PC-3 (cell line): ENCODE data around the gene TRIOBP. TPM values are rescaled to one million over a fixed set of nuclear protein-coding genes. Genes with fewer than 3 reads are reported as not detected.
"Not testable (repeated sequence)": the region's sequence is repeated elsewhere in the genome, so short reads cannot be mapped to it uniquely, and the experiment has no call there.

Source experiments
- ATAC-seq: fragments of 200-7000 bp; cut with Tn5 transposase; 2 replicates; pipeline ENCODE4 v1.9.1; 2020; ENCODE audit warnings: mild to moderate bottlenecking, moderate library complexity
- BruUV-seq: library from RNA; stranded (reverse); fragments of 400-500 nt; replicated peaks from 2 replicates; lab custom pipeline; 2021; lab: Mats Ljungman, UMichigan
- CTCF ChIA-PET: fragments of 300-600 bp; sonication (Branson Sonifier 250); formaldehyde crosslinking; loops from one replicate; lab custom pipeline; 2022; ENCODE audit warnings: antibody characterized with exemption; lab: Charles Lee
- POLR2A ChIA-PET: fragments of 300-600 bp; sonication (Branson Sonifier 250); formaldehyde crosslinking; loops from one replicate; lab custom pipeline; 2022; ENCODE audit warnings: antibody characterized with exemption; ENCODE audit not compliant: unreplicated experiment; lab: Charles Lee
- DNase-seq: peaks from one replicate; pipeline ENCODE4 v3.0.0-alpha.2; 2015
- H2AFZ ChIP-seq: fragments of 300-600 bp; sonication (generic); 2 replicates; pipeline ENCODE4 v1.6.0; 2016; ENCODE audit warnings: antibody characterized with exemption, low read length
- H3F3A ChIP-seq: fragments of 300-600 bp; sonication (generic); one replicate; pipeline ENCODE4 v1.6.0; 2017; ENCODE audit warnings: antibody characterized with exemption, low read length, control low read depth, mild to moderate bottlenecking; ENCODE audit not compliant: unreplicated experiment
- H3K27ac ChIP-seq: fragments of 300-600 bp; sonication (generic); 2 replicates; pipeline ENCODE4 v1.5.1; 2016; ENCODE audit warnings: mild to moderate bottlenecking, low read length
- H3K27me3 ChIP-seq: fragments of 300-600 bp; sonication (generic); 2 replicates; pipeline ENCODE4 v1.6.1; 2016; ENCODE audit warnings: low read length, mixed read lengths
- H3K36me3 ChIP-seq: fragments of 300-600 bp; sonication (generic); 2 replicates; pipeline ENCODE4 v1.6.1; 2016; ENCODE audit warnings: low read depth, mixed run types, low read length, mixed read lengths
- H3K4me1 ChIP-seq: fragments of 300-600 bp; sonication (generic); 2 replicates; pipeline ENCODE4 v1.5.1; 2016; ENCODE audit warnings: low read length; ENCODE audit not compliant: insufficient read depth
- H3K4me2 ChIP-seq: fragments of 300-600 bp; sonication (generic); 2 replicates; pipeline ENCODE4 v1.6.0; 2016; ENCODE audit warnings: low read length
- H3K4me3 ChIP-seq: fragments of 300-600 bp; sonication (generic); 2 replicates; pipeline ENCODE4 v1.5.1; 2016; ENCODE audit warnings: mild to moderate bottlenecking, low read length, mixed read lengths
- H3K79me2 ChIP-seq: fragments of 300-600 bp; sonication (generic); 2 replicates; pipeline ENCODE4 v1.6.1; 2017; ENCODE audit warnings: low read length, mixed read lengths
- H3K9ac ChIP-seq: fragments of 300-600 bp; sonication (generic); 2 replicates; pipeline ENCODE4 v1.6.0; 2016; ENCODE audit warnings: mild to moderate bottlenecking, low read length
- H3K9me2 ChIP-seq: fragments of 300-600 bp; sonication (generic); replicated peaks from 2 replicates; pipeline ENCODE4 v1.6.1; 2016; ENCODE audit warnings: mixed run types, low read length, mixed read lengths
- H3K9me3 ChIP-seq: fragments of 300-600 bp; sonication (generic); 2 replicates; pipeline ENCODE4 v1.6.1; 2016; ENCODE audit warnings: low read length, mixed read lengths
- H4K20me1 ChIP-seq: fragments of 300-600 bp; sonication (generic); 2 replicates; pipeline ENCODE4 v1.6.1; 2016; ENCODE audit warnings: low read length, mixed read lengths
- EZH2 ChIP-seq: fragments of 300-600 bp; sonication (generic); IDR thresholded peaks from one replicate; pipeline ENCODE4 v1.6.1; 2017; ENCODE audit warnings: antibody characterized with exemption, mild to moderate bottlenecking, low read length; ENCODE audit not compliant: unreplicated experiment
- EZH2phosphoT487 ChIP-seq: fragments of 300-600 bp; sonication (generic); IDR thresholded peaks from 2 replicates; pipeline ENCODE4 v1.6.1; 2018; ENCODE audit warnings: mild to moderate bottlenecking, antibody characterized with exemption, low read length, borderline replicate concordance
- intact Hi-C: fragments of 100-400 bp; cut with micrococcal nuclease; formaldehyde crosslinking; loops from 2 replicates; pipeline ENCODE4 v1.9.0; 2023
- total RNA-seq: library from RNA; depleted of rRNA; stranded (reverse); fragments of >200 nt; gene quantifications from 2 replicates; pipeline ENCODE4 v1.2.3, GENCODE V29; 2014
- TF ChIP-seq, protein P1 (sequence below): fragments of 300-600 bp; sonication (generic); conservative IDR thresholded peaks from 2 replicates; pipeline ENCODE4 v1.5.1; 2017; ENCODE audit warnings: antibody characterized with exemption, low read depth, mild to moderate bottlenecking, low read length

TRIOBP gene
- total RNA-seq, 1 experiment from 2014 or later, result 64.5 TPM

DNA sequence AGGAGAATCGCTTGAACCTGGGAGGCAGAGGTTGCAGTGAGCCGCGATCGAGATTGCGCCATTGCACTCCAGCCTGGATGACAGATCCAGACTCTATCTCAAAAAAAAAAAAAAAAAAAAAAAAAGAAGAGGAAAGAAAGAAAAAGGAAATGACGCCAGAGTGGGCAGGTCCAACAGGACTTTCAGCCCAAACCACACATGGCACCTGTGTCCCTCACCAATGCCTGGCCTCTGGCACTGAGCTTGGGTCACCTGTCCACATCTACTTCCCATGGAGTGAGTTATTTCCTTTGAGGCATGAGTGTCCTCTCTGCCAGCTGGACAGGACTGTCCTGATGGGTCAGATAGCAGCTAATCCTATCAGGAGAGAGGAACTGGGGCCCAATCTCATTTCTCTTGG lies 95.6 kb downstream of the TRIOBP start:
- POLR2A ChIA-PET, result no interaction called here
- no peaks in the 10 kb centered on the region for H3K27me3 ChIP-seq
- no peak for ATAC-seq
- no peak overlapping the region for H3K4me2 ChIP-seq
- H3K9me3 ChIP-seq, result no peaks in the 10 kb centered on the region
- peaks cover 5% of the 10 kb centered on the region; the same call in 1 of the 2 replicates for H3K4me1 ChIP-seq
- CTCF ChIA-PET, result no interaction called here
- intact Hi-C loops, result no loop called here
- no peak overlapping the region for H2AFZ ChIP-seq
- no peaks in the 10 kb centered on the region for H4K20me1 ChIP-seq
- H3K36me3 ChIP-seq, result no peaks in the 10 kb centered on the region
- no TSS peak for BruUV-seq
- no peak for DNase-seq
- H3F3A ChIP-seq, result no peaks in the 10 kb centered on the region
- no peak overlapping the region for H3K27ac ChIP-seq
- no peak overlapping the region for H3K4me3 ChIP-seq
- no peak for TF ChIP-seq EZH2phosphoT487
- TF ChIP-seq EZH2, result no peak
- TF ChIP-seq, protein P1, sequence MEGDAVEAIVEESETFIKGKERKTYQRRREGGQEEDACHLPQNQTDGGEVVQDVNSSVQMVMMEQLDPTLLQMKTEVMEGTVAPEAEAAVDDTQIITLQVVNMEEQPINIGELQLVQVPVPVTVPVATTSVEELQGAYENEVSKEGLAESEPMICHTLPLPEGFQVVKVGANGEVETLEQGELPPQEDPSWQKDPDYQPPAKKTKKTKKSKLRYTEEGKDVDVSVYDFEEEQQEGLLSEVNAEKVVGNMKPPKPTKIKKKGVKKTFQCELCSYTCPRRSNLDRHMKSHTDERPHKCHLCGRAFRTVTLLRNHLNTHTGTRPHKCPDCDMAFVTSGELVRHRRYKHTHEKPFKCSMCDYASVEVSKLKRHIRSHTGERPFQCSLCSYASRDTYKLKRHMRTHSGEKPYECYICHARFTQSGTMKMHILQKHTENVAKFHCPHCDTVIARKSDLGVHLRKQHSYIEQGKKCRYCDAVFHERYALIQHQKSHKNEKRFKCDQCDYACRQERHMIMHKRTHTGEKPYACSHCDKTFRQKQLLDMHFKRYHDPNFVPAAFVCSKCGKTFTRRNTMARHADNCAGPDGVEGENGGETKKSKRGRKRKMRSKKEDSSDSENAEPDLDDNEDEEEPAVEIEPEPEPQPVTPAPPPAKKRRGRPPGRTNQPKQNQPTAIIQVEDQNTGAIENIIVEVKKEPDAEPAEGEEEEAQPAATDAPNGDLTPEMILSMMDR, result no peak
- no peaks in the 10 kb centered on the region for H3K79me2 ChIP-seq
- no peak overlapping the region for H3K9ac ChIP-seq
- no peaks in the 10 kb centered on the region for H3K9me2 ChIP-seq

DNA sequence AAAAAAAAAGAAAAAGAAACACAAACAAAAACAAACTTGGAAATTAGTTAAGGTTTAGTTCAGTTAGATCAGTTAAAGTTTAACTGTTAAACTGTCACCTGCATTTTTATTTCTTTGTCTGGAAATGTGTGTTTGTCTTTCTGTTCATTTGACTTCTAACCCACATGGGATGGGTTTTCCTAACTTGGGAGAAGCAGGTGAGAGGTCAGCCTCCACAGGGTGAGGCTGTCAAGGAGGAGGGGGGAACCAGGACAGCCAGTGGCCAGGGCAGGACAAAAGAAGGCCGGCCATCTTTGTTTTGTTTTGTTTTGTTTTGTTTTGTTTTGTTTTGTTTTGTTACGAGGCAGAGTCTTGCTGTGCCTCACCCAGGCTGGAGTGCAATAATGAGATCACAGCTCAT lies 97.5 kb downstream of the TRIOBP start:
- no peak overlapping the region for H3K27ac ChIP-seq
- POLR2A ChIA-PET, result no interaction called here

DNA sequence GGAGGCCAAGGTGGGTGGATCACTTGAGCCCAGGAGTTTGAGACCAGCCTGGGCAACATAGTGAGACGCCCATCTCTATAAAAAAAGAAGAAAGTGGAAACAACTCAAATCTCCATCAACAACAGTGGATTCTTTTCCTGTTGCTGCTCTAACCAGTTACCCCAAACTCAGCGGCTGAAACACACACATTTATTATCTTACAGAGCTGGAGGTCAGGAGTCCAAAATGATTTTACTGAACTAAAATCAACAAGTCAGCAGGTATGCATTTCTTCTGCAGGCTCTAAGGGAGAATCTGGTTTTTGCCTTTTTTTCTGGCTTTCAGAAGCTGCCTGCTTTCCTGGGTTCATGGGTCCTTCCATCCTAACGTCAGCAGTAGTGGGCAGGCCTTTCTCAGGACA lies 99.2 kb downstream of the TRIOBP start:
- intact Hi-C loops, result no loop called here
- CTCF ChIA-PET, result no interaction called here

More for the DNA sequence above, 97.5 kb downstream of the TRIOBP start:
- Histone ChIP-seq H2AFZ (no peak overlapping the region), H3K36me3 (no peaks in the 10 kb centered on the region), H3K79me2 (no peaks in the 10 kb centered on the region), H3K4me3 (no peak overlapping the region), H3K9ac (no peak overlapping the region), H3K9me3 (no peaks in the 10 kb centered on the region), H3K4me1 (peaks cover 5% of the 10 kb centered on the region; the same call in 1 of the 2 replicates), H4K20me1 (no peaks in the 10 kb centered on the region), H3K9me2 (no peaks in the 10 kb centered on the region), H3K27me3 (no peaks in the 10 kb centered on the region), H3K4me2 (no peak overlapping the region), H3F3A (no peaks in the 10 kb centered on the region)
- no peak for ATAC-seq
- intact Hi-C loops, result no loop called here
- no TSS peak for BruUV-seq
- CTCF ChIA-PET, result no interaction called here
- DNase-seq, result no peak
- TF ChIP-seq EZH2phosphoT487, result no peak
- TF ChIP-seq EZH2, result no peak
- TF ChIP-seq, protein P1, result no peak

DNA sequence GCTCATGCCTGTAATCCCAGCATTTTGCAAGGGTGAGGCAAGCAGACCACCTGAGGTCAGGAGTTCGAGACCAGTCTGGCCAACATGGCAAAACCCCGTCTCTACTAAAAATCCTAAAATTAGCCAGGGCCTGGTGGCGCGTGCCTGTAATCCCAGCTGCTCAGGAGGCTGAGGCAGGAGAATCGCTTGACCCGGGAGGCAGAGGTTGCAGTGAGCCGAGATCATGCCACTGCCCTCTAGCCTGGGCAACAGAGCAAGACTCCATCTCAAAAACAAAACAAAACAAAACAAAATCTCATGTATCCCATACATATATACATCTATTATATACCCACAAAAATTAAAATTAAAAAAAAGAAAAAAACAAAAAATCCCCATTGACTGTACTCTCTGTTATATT lies 100.4 kb downstream of the TRIOBP start:
- H3K4me2 ChIP-seq, H3K9me3 ChIP-seq, H3K4me3 ChIP-seq, H2AFZ ChIP-seq, ATAC-seq, H3K79me2 ChIP-seq, H3K27ac ChIP-seq, H3K4me1 ChIP-seq, H3K9ac ChIP-seq, BruUV-seq, CTCF ChIA-PET, H3K36me3 ChIP-seq, H3K27me3 ChIP-seq, H4K20me1 ChIP-seq, DNase-seq, POLR2A ChIA-PET, H3K9me2 ChIP-seq, H3F3A ChIP-seq, intact Hi-C loops: not testable (repeated sequence)

More for the DNA sequence above, 99.2 kb downstream of the TRIOBP start:
- no peak overlapping the region for H2AFZ ChIP-seq
- no TSS peak for BruUV-seq
- no peaks in the 10 kb centered on the region for H3K27me3 ChIP-seq
- H3K79me2 ChIP-seq, result no peaks in the 10 kb centered on the region
- peaks cover 5% of the 10 kb centered on the region; the same call in 1 of the 2 replicates for H3K4me1 ChIP-seq
- POLR2A ChIA-PET, result no interaction called here
- no peaks in the 10 kb centered on the region for H3F3A ChIP-seq
- no peaks in the 10 kb centered on the region for H3K36me3 ChIP-seq
- H4K20me1 ChIP-seq, result no peaks in the 10 kb centered on the region
- DNase-seq (no peak), ATAC-seq (no peak)
- H3K9me3 ChIP-seq, result no peaks in the 10 kb centered on the region
- no peak overlapping the region for H3K27ac ChIP-seq
- no peak for TF ChIP-seq EZH2phosphoT487
- TF ChIP-seq EZH2, result no peak
- TF ChIP-seq, protein P1, result no peak
- no peak overlapping the region for H3K4me2 ChIP-seq
- no peaks in the 10 kb centered on the region for H3K9me2 ChIP-seq
- H3K4me3 ChIP-seq, result no peak overlapping the region
- H3K9ac ChIP-seq, result no peak overlapping the region
